SKM-1 (cell line): ENCODE measurements around the gene ZBTB7C.

Experiments used
- DNase-seq: peaks from one replicate; lab custom pipeline; 2025; ENCODE audit not compliant: unreplicated experiment; lab: John Stamatoyannopoulos, UW

The ZBTB7C gene

GRCh38 chr18:48263914-48264902 lies 145.0 kb downstream of the ZBTB7C start:
- DNase-seq: no peak

GRCh38 chr18:48263192-48263853 lies 145.9 kb downstream of the ZBTB7C start:
- DNase-seq: no peak

- DNase-seq: no peak
Measured at GRCh38 chr18:48260237-48260636, 148.9 kb downstream of the ZBTB7C start.

- DNase-seq: no peak
Measured at GRCh38 chr18:48256848-48257247, 152.3 kb downstream of the ZBTB7C start.

- DNase-seq: no peak
Measured at GRCh38 chr18:48254077-48254602, 155.0 kb downstream of the ZBTB7C start.

- no peak for DNase-seq
Measured at GRCh38 chr18:48252525-48252924, 156.7 kb downstream of the ZBTB7C start.

- DNase-seq: no peak
Measured at GRCh38 chr18:48250918-48251317, 158.3 kb downstream of the ZBTB7C start.

GRCh38 chr18:48250362-48250907 lies 158.7 kb downstream of the ZBTB7C start:
- no peak for DNase-seq

GRCh38 chr18:48249854-48250253 lies 159.3 kb downstream of the ZBTB7C start:
- no peak for DNase-seq

GRCh38 chr18:48244530-48244929 lies 164.7 kb downstream of the ZBTB7C start:
- no peak for DNase-seq

- no peak for DNase-seq
Measured at GRCh38 chr18:48238636-48239035, 170.5 kb downstream of the ZBTB7C start.

- no peak for DNase-seq
Measured at GRCh38 chr18:48238206-48238605, 171.0 kb downstream of the ZBTB7C start.

- DNase-seq: no peak
Measured at GRCh38 chr18:48236822-48237221, 172.4 kb downstream of the ZBTB7C start.

GRCh38 chr18:48230467-48231113 lies 178.6 kb downstream of the ZBTB7C start:
- DNase-seq: peak; percentile 66

GRCh38 chr18:48229552-48229981 lies 179.6 kb downstream of the ZBTB7C start:
- DNase-seq: no peak

GRCh38 chr18:48228841-48229240 lies 180.3 kb downstream of the ZBTB7C start:
- no peak for DNase-seq

GRCh38 chr18:48228301-48228715 lies 180.9 kb downstream of the ZBTB7C start:
- no peak for DNase-seq

GRCh38 chr18:48227206-48227605 lies 182.0 kb downstream of the ZBTB7C start:
- DNase-seq: no peak

GRCh38 chr18:48226401-48226800 lies 182.8 kb downstream of the ZBTB7C start:
- DNase-seq: no peak

GRCh38 chr18:48222118-48222517 lies 187.1 kb downstream of the ZBTB7C start:
- DNase-seq: peak; percentile 69
